Liver (tissue), 9 donors: ENCODE data around the gene SLC27A5. TPM values are rescaled to one million over a fixed set of nuclear protein-coding genes. Genes with fewer than 3 reads are reported as not detected.

Experiments
- DNase-seq: peaks from one replicate; pipeline ENCODE4 v3.0.0-alpha.2; 2017; ENCODE audit warnings: low spot score
- H3K27ac ChIP-seq, 2 donors: one replicate each; pipeline ENCODE4 v1.7.0; 2013; ENCODE audit warnings: inconsistent platforms in 2 of 2, low read length in 2 of 2, control low read depth in 1 of 2, low read depth in 1 of 2, mild to moderate bottlenecking in 1 of 2
- H3K27me3 ChIP-seq, 4 donors: one replicate each; pipeline versions ENCODE4 v1.6.1 to v1.7.0; 2013; ENCODE audit warnings: low read length in 3 of 4, inconsistent platforms in 1 of 4, mild to moderate bottlenecking in 1 of 4, moderate library complexity in 1 of 4; ENCODE audit not compliant: control insufficient read depth in 4 of 4, insufficient read depth in 4 of 4
- H3K36me3 ChIP-seq, 4 donors: one replicate each; pipeline versions ENCODE4 v1.6.1 to v1.7.0; 2013; ENCODE audit warnings: low read length in 3 of 4, mild to moderate bottlenecking in 3 of 4, low read depth in 1 of 4, moderate library complexity in 1 of 4; ENCODE audit not compliant: control insufficient read depth in 4 of 4, insufficient read depth in 3 of 4
- H3K4me1 ChIP-seq, 4 donors: one replicate each; pipeline versions ENCODE4 v1.6.1 to v1.7.0; 2013; ENCODE audit warnings: low read length in 3 of 4, mild to moderate bottlenecking in 3 of 4, moderate library complexity in 1 of 4; ENCODE audit not compliant: control insufficient read depth in 4 of 4, insufficient read depth in 4 of 4
- H3K4me3 ChIP-seq, 3 donors: one replicate each; pipeline versions ENCODE4 v1.6.1 to v1.7.0; 2013; ENCODE audit warnings: low read length in 3 of 3, control low read depth in 1 of 3, low read depth in 1 of 3, mild to moderate bottlenecking in 1 of 3
- H3K9ac ChIP-seq, 2 donors: one replicate each; pipeline ENCODE4 v1.7.0; 2013; ENCODE audit warnings: low read length in 2 of 2, mild to moderate bottlenecking in 2 of 2, moderate library complexity in 2 of 2, control low read depth in 1 of 2, low read depth in 1 of 2
- H3K9me3 ChIP-seq, 4 donors: one replicate each; pipeline versions ENCODE4 v1.6.1 to v1.7.0; 2013; ENCODE audit warnings: low read length in 3 of 4; ENCODE audit not compliant: control insufficient read depth in 4 of 4
- EGR1 ChIP-seq, 2 donors: IDR thresholded peaks; 2 replicates each; pipeline ENCODE4 v1.6.1; 2016 to 2018; ENCODE audit warnings: antibody characterized with exemption in 2 of 2, low read depth in 2 of 2
- FOXA1 ChIP-seq: IDR thresholded peaks from 2 replicates; pipeline ENCODE4 v1.6.1; 2016; ENCODE audit warnings: antibody characterized with exemption
- FOXA2 ChIP-seq: IDR thresholded peaks from 2 replicates; pipeline ENCODE4 v1.6.1; 2016; ENCODE audit warnings: antibody characterized with exemption
- GABPA ChIP-seq, 2 donors: IDR thresholded peaks in 1 of 2; conservative IDR thresholded peaks in 1 of 2; 2 replicates each; pipeline ENCODE4 v1.6.1; 2016; ENCODE audit warnings: antibody characterized with exemption in 2 of 2, mild to moderate bottlenecking in 1 of 2, moderate library complexity in 1 of 2
- HNF4A ChIP-seq, 2 donors: conservative IDR thresholded peaks; 2 replicates each; pipeline ENCODE4 v1.6.1; 2016; ENCODE audit warnings: antibody characterized with exemption in 2 of 2, mild to moderate bottlenecking in 2 of 2
- HNF4G ChIP-seq: IDR thresholded peaks from 2 replicates; pipeline ENCODE4 v1.6.1; 2016; ENCODE audit warnings: antibody characterized with exemption
- JUND ChIP-seq, 2 donors: IDR thresholded peaks; 2 replicates each; pipeline ENCODE4 v1.6.1; 2016; ENCODE audit warnings: antibody characterized with exemption in 2 of 2
- NR2F2 ChIP-seq: IDR thresholded peaks from 2 replicates; pipeline ENCODE4 v1.6.1; 2016; ENCODE audit warnings: antibody characterized with exemption
- RAD21 ChIP-seq, 2 donors: IDR thresholded peaks; 2 replicates each; pipeline ENCODE4 v1.6.1; 2016; ENCODE audit warnings: antibody characterized with exemption in 2 of 2, mild to moderate bottlenecking in 2 of 2
- RXRA ChIP-seq, 2 donors: IDR thresholded peaks; 2 replicates each; pipeline ENCODE4 v1.6.1; 2017 to 2018; ENCODE audit warnings: antibody characterized with exemption in 2 of 2, mild to moderate bottlenecking in 1 of 2
- SP1 ChIP-seq: IDR thresholded peaks from 2 replicates; pipeline ENCODE4 v1.6.1; 2018; ENCODE audit warnings: antibody characterized with exemption, mild to moderate bottlenecking
- TAF1 ChIP-seq: conservative IDR thresholded peaks from 2 replicates; pipeline ENCODE4 v1.6.1; 2016; ENCODE audit warnings: antibody characterized with exemption, mild to moderate bottlenecking
- YY1 ChIP-seq: IDR thresholded peaks from 2 replicates; pipeline ENCODE4 v1.6.1; 2016; ENCODE audit warnings: antibody characterized with exemption, mild to moderate bottlenecking
- WGBS: extraction: QIAGEN DNeasy Blood & Tissue Kit; methylation state at CpG from one replicate; pipeline ENCODE4 v1.1.7; 2013; 5-methylcytosine and 5-hydroxymethylcytosine counted together
- polyA plus RNA-seq, 2 donors: library from polyadenylated mRNA; stranded (reverse) in 1 of 2; unstranded in 1 of 2; fragments of 200-250 nt in 1 of 2; fragments of >200 nt in 1 of 2; fragmentation: Nextera tagmentation in 1 of 2; extraction: Ambion mirVana in 1 of 2; gene quantifications; one replicate each; pipeline versions ENCODE4 v1.2.1 to v1.2.3, GENCODE V29; 2013 to 2015
- total RNA-seq, 2 donors: library from RNA; depleted of rRNA; stranded (reverse); fragments of >200 nt; gene quantifications; one replicate each; pipeline ENCODE4 v1.2.3, GENCODE V29; 2014
- TF ChIP-seq, protein P1 (sequence below): IDR thresholded peaks from 2 replicates; pipeline ENCODE4 v1.6.1; 2016; ENCODE audit warnings: antibody characterized with exemption
- TF ChIP-seq, protein P2 (sequence below): fragments of 150-350 bp; IDR thresholded peaks from 2 replicates; pipeline ENCODE4 v1.5.1; 2017; ENCODE audit warnings: improper control_type of control experiment, low read depth, low read length; ENCODE audit not compliant: missing input control
- TF ChIP-seq, protein P3 (sequence below): IDR thresholded peaks from 2 replicates; pipeline ENCODE4 v1.6.1; 2016; ENCODE audit warnings: antibody characterized with exemption, mild to moderate bottlenecking
- TF ChIP-seq, protein P4 (sequence below): IDR thresholded peaks from 2 replicates; pipeline ENCODE4 v1.6.1; 2016; ENCODE audit warnings: antibody characterized with exemption
- TF ChIP-seq, protein P5 (sequence below): IDR thresholded peaks from 2 replicates; pipeline ENCODE4 v1.6.1; 2016; ENCODE audit warnings: antibody characterized with exemption
- donor health status: healthy.
- donor health status: healthy.
- donor health status: healthy.
- donor health status: healthy.
- donor health status: healthy.

Gene SLC27A5
- total and polyA plus RNA-seq, 4 donors, result 31.9 to 395 (median 321) TPM

DNA sequence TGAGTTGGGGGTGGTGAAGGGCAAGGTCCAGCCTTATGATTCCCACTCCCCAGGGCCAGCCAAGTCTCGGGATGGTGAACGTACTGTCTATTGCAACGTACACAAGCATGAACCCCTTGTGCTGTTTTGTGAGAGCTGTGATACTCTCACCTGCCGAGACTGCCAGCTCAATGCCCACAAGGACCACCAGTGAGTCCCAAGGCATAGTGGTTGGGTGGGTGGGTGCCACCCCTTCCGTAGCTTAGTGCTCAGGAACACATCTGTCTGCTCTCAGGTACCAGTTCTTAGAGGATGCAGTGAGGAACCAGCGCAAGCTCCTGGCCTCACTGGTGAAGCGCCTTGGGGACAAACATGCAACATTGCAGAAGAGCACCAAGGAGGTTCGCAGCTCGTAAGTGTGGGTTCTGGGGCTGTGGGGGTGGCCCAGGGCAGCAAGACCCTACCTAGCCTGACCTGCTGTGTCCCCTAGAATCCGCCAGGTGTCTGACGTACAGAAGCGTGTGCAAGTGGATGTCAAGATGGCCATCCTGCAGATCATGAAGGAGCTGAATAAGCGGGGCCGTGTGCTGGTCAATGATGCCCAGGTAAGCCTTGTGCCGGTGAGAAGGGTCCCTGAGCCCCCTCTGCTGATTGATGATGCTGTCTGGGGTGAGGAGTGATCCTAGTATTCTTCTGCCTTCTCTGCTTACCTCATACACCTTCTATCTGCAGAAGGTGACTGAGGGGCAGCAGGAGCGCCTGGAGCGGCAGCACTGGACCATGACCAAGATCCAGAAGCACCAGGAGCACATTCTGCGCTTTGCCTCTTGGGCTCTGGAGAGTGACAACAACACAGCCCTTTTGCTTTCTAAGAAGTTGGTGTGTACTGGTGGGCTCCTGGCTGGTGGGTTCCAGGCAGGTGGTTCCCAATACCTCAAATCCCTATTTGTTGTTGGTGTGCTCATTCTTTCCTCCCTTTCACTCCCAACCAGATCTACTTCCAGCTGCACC, 35.8 kb upstream of the SLC27A5 start (continued):
- TF ChIP-seq RAD21 (IDR thresholded peaks at IDR 0.05), result no peak
- TF ChIP-seq, protein P1, sequence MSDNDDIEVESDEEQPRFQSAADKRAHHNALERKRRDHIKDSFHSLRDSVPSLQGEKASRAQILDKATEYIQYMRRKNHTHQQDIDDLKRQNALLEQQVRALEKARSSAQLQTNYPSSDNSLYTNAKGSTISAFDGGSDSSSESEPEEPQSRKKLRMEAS, result no peak

DNA sequence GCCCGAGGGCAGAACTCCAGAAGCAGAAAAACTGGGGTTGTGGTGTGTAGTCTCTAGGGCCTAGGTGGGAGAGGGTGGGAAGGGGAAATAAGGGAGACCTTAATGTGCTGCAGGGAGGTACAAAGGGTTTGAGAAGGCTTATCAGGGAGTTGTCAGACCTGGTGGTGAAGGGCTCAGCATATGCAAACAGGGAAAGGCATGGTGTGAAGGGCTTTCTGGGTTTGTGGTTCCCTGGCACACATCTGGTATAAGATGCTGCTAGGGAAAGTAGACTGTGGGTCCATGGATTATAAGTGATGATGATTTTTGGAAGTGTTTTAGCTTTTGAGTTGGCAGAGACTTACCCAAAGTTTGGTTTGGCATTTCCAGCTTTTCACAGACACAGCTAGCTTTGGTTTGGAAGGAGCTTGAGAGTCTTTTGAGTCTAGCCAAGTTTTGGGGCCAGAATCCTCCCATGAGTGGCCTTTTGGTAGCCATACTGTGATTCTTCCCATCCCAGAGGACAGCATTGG, 34.3 kb upstream of the SLC27A5 start:
- Histone ChIP-seq H3K9ac (peak overlapping the region in 1 of 2 donors; percentile 83), H3K9me3 (no peaks in the 10 kb centered on the region), H3K27ac (no peak overlapping the region), H3K4me1 (peaks cover 11 to 27% (median 20%) of the 10 kb centered on the region in 4 donors), H3K4me3 (peak overlapping the region; percentile 79 to 92 (median 85)), H3K36me3 (peaks cover 27 to 41% (median 35%) of the 10 kb centered on the region in 4 donors), H3K27me3 (no peaks in the 10 kb centered on the region)
- no peak for DNase-seq
- WGBS, result 31% methylated on average over 1 of the region's 1 CpG
- TF ChIP-seq, protein P1, result no peak
- no peak for TF ChIP-seq RAD21 (IDR thresholded peaks at IDR 0.05)
- TF ChIP-seq, protein P2, sequence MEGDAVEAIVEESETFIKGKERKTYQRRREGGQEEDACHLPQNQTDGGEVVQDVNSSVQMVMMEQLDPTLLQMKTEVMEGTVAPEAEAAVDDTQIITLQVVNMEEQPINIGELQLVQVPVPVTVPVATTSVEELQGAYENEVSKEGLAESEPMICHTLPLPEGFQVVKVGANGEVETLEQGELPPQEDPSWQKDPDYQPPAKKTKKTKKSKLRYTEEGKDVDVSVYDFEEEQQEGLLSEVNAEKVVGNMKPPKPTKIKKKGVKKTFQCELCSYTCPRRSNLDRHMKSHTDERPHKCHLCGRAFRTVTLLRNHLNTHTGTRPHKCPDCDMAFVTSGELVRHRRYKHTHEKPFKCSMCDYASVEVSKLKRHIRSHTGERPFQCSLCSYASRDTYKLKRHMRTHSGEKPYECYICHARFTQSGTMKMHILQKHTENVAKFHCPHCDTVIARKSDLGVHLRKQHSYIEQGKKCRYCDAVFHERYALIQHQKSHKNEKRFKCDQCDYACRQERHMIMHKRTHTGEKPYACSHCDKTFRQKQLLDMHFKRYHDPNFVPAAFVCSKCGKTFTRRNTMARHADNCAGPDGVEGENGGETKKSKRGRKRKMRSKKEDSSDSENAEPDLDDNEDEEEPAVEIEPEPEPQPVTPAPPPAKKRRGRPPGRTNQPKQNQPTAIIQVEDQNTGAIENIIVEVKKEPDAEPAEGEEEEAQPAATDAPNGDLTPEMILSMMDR, result no peak
- no peak for TF ChIP-seq FOXA1
- TF ChIP-seq SP1, result no peak
- no peak for TF ChIP-seq NR2F2
- TF ChIP-seq RXRA (IDR thresholded peaks at IDR 0.05), result no peak
- no peak for TF ChIP-seq HNF4G
- no peak for TF ChIP-seq YY1
- TF ChIP-seq, protein P3, sequence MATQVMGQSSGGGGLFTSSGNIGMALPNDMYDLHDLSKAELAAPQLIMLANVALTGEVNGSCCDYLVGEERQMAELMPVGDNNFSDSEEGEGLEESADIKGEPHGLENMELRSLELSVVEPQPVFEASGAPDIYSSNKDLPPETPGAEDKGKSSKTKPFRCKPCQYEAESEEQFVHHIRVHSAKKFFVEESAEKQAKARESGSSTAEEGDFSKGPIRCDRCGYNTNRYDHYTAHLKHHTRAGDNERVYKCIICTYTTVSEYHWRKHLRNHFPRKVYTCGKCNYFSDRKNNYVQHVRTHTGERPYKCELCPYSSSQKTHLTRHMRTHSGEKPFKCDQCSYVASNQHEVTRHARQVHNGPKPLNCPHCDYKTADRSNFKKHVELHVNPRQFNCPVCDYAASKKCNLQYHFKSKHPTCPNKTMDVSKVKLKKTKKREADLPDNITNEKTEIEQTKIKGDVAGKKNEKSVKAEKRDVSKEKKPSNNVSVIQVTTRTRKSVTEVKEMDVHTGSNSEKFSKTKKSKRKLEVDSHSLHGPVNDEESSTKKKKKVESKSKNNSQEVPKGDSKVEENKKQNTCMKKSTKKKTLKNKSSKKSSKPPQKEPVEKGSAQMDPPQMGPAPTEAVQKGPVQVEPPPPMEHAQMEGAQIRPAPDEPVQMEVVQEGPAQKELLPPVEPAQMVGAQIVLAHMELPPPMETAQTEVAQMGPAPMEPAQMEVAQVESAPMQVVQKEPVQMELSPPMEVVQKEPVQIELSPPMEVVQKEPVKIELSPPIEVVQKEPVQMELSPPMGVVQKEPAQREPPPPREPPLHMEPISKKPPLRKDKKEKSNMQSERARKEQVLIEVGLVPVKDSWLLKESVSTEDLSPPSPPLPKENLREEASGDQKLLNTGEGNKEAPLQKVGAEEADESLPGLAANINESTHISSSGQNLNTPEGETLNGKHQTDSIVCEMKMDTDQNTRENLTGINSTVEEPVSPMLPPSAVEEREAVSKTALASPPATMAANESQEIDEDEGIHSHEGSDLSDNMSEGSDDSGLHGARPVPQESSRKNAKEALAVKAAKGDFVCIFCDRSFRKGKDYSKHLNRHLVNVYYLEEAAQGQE, result no peak
- no peak for TF ChIP-seq TAF1
- TF ChIP-seq, protein P4, sequence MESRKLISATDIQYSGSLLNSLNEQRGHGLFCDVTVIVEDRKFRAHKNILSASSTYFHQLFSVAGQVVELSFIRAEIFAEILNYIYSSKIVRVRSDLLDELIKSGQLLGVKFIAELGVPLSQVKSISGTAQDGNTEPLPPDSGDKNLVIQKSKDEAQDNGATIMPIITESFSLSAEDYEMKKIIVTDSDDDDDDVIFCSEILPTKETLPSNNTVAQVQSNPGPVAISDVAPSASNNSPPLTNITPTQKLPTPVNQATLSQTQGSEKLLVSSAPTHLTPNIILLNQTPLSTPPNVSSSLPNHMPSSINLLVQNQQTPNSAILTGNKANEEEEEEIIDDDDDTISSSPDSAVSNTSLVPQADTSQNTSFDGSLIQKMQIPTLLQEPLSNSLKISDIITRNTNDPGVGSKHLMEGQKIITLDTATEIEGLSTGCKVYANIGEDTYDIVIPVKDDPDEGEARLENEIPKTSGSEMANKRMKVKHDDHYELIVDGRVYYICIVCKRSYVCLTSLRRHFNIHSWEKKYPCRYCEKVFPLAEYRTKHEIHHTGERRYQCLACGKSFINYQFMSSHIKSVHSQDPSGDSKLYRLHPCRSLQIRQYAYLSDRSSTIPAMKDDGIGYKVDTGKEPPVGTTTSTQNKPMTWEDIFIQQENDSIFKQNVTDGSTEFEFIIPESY, result no peak
- TF ChIP-seq GABPA (IDR thresholded peaks at IDR 0.05 in 1 of 2, conservative IDR thresholded peaks at IDR 0.05 in 1 of 2), result no peak
- no peak for TF ChIP-seq FOXA2
- TF ChIP-seq HNF4A (conservative IDR thresholded peaks at IDR 0.05), result no peak
- TF ChIP-seq, protein P5, sequence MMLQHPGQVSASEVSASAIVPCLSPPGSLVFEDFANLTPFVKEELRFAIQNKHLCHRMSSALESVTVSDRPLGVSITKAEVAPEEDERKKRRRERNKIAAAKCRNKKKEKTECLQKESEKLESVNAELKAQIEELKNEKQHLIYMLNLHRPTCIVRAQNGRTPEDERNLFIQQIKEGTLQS, result no peak
- no peak for TF ChIP-seq EGR1 (IDR thresholded peaks at IDR 0.05; ENCODE audit: low read depth in 2 of 2)
- no peak for TF ChIP-seq JUND (IDR thresholded peaks at IDR 0.05)
